ENCODE data around the gene PSMD9.
A peak's percentile ranks its signal among the peaks of the same experiment; 100 is the strongest.

GRCh38 chr12:121949648-121950397, 61.2 kb downstream of the PSMD9 start:
- TF ChIP-seq, protein P1, sequence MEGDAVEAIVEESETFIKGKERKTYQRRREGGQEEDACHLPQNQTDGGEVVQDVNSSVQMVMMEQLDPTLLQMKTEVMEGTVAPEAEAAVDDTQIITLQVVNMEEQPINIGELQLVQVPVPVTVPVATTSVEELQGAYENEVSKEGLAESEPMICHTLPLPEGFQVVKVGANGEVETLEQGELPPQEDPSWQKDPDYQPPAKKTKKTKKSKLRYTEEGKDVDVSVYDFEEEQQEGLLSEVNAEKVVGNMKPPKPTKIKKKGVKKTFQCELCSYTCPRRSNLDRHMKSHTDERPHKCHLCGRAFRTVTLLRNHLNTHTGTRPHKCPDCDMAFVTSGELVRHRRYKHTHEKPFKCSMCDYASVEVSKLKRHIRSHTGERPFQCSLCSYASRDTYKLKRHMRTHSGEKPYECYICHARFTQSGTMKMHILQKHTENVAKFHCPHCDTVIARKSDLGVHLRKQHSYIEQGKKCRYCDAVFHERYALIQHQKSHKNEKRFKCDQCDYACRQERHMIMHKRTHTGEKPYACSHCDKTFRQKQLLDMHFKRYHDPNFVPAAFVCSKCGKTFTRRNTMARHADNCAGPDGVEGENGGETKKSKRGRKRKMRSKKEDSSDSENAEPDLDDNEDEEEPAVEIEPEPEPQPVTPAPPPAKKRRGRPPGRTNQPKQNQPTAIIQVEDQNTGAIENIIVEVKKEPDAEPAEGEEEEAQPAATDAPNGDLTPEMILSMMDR (IDR thresholded peaks at IDR 0.05), result no peak
- TF ChIP-seq POLR2AphosphoS5 (IDR thresholded peaks at IDR 0.05; ENCODE audit: insufficient read depth in 1 of 2, low read depth in 1 of 2) (peak in 1 of 2 donors; percentile 40), POLR2A (IDR thresholded peaks at IDR 0.05) (no peak)

All from vagina (tissue), 2 donors.